ENCODE measurements around the gene TDRD15. TPM values are rescaled to one million over a fixed set of nuclear protein-coding genes. Genes with fewer than 3 reads are reported as not detected.
A peak's percentile ranks its signal among the peaks of the same experiment; 100 is the strongest.

The TDRD15 gene
- total and polyA plus RNA-seq, 2 of the 13 experiments (the other 11 are each of a cell fraction or from before 2014, with no cell fraction given): 0.12 to 0.29 TPM

GRCh38 chr2:21155365-21156136 lies 31.8 kb downstream of the TDRD15 start (continued):
- TF ChIP-seq ZNF142 (CRISPR knock-in tag; IDR thresholded peaks at IDR 0.05) (no peak), ZBTB1 (CRISPR knock-in tag; IDR thresholded peaks at IDR 0.05; ENCODE audit: borderline replicate concordance) (no peak), ZNF773 (CRISPR knock-in tag; IDR thresholded peaks at IDR 0.05; ENCODE audit: borderline replicate concordance) (no peak), ASH2L (IDR thresholded peaks at IDR 0.05; ENCODE audit: insufficient read length, low read depth, low read length) (peak; percentile 34), ZNF597 (CRISPR knock-in tag; IDR thresholded peaks at IDR 0.05) (no peak), CSRNP1 (CRISPR knock-in tag; IDR thresholded peaks at IDR 0.05) (no peak), ZNF580 (CRISPR knock-in tag; IDR thresholded peaks at IDR 0.05; ENCODE audit: borderline replicate concordance, low read depth) (no peak), ZNF431 (CRISPR knock-in tag; IDR thresholded peaks at IDR 0.05; ENCODE audit: borderline replicate concordance, low read depth) (no peak), CAMTA2 (CRISPR knock-in tag; IDR thresholded peaks at IDR 0.05; ENCODE audit: borderline replicate concordance) (no peak), RAD51 (IDR thresholded peaks at IDR 0.05; ENCODE audit: borderline replicate concordance) (no peak), DNMT1 (CRISPR knock-in tag; IDR thresholded peaks at IDR 0.05) (no peak), ATF3 (CRISPR knock-in tag; IDR thresholded peaks at IDR 0.05) (no peak), ELF3 (CRISPR knock-in tag; IDR thresholded peaks at IDR 0.05) (peak; percentile 36; the same call in 1 of the 2 replicates), SIX1 (CRISPR knock-in tag; IDR thresholded peaks at IDR 0.05; ENCODE audit: borderline replicate concordance) (peak; percentile 81)
- TF ChIP-seq, protein P1, sequence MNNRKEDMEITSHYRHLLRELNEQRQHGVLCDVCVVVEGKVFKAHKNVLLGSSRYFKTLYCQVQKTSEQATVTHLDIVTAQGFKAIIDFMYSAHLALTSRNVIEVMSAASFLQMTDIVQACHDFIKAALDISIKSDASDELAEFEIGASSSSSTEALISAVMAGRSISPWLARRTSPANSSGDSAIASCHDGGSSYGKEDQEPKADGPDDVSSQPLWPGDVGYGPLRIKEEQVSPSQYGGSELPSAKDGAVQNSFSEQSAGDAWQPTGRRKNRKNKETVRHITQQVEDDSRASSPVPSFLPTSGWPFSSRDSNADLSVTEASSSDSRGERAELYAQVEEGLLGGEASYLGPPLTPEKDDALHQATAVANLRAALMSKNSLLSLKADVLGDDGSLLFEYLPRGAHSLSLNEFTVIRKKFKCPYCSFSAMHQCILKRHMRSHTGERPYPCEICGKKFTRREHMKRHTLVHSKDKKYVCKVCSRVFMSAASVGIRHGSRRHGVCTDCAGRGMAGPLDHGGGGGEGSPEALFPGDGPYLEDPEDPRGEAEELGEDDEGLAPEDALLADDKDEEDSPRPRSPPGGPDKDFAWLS (CRISPR knock-in tag; IDR thresholded peaks at IDR 0.05; ENCODE audit: borderline replicate concordance): no peak

All from HepG2 (cell line).